ENCODE measurements around the gene CDK15. TPM values are rescaled to one million over a fixed set of nuclear protein-coding genes. Genes with fewer than 3 reads are reported as not detected.

Gene CDK15
- total and polyA plus RNA-seq, 9 of the 15 experiments (the other 6 are each of a cell fraction or from before 2014, with no cell fraction given), result not detected

GRCh38 chr2:201901786-201902185, 95.4 kb downstream of the CDK15 start (continued):
- TF ChIP-seq E2F6 (IDR thresholded peaks at IDR 0.05; ENCODE audit: borderline replicate concordance in 1 of 2, extremely low read depth in 1 of 2, insufficient read depth in 1 of 2, insufficient read length in 1 of 2, low read depth in 1 of 2, low read length in 1 of 2, poor library complexity in 1 of 2, severe bottlenecking in 1 of 2) (peak in 1 of 2 experiments; percentile 25), SMARCA4 (IDR thresholded peaks at IDR 0.05) (peak; percentile 94), FOXP1 (CRISPR knock-in tag; IDR thresholded peaks at IDR 0.05) (no peak), FOXK2 (conservative IDR thresholded peaks at IDR 0.05 in 1 of 2, IDR thresholded peaks at IDR 0.05 in 1 of 2; ENCODE audit: low read depth in 2 of 2) (peak; percentile 74 to 85; a peak in 3 of 4 replicates), NBN (IDR thresholded peaks at IDR 0.05; ENCODE audit: low read depth) (peak; percentile 80; the same call in 1 of the 2 replicates), ATF7 (IDR thresholded peaks at IDR 0.05) (peak; percentile 39; the same call in 1 of the 2 replicates), BHLHE40 (IDR thresholded peaks at IDR 0.05; ENCODE audit: low read length) (peak; percentile 96), ZNF121 (CRISPR knock-in tag; conservative IDR thresholded peaks at IDR 0.05) (no peak), L3MBTL2 (IDR thresholded peaks at IDR 0.05) (peak; percentile 64), TRIM24 (IDR thresholded peaks at IDR 0.05) (peak; percentile 94 to 95), ARID4B (CRISPR knock-in tag; IDR thresholded peaks at IDR 0.05) (no peak), HEY1 (CRISPR knock-in tag; IDR thresholded peaks at IDR 0.05; ENCODE audit: borderline replicate concordance) (no peak), NFIC (IDR thresholded peaks at IDR 0.05) (peak; percentile 84), HDAC1 (IDR thresholded peaks at IDR 0.05) (peak in 1 of 2 experiments; percentile 60; a peak in 1 of 4 replicates), POLR3A (IDR thresholded peaks at IDR 0.05; ENCODE audit: borderline replicate concordance, extremely low read depth, insufficient read depth, insufficient read length) (no peak), XRCC3 (IDR thresholded peaks at IDR 0.05) (no peak), RERE (CRISPR knock-in tag; IDR thresholded peaks at IDR 0.05; ENCODE audit: borderline replicate concordance) (no peak), JUND (IDR thresholded peaks at IDR 0.05; ENCODE audit: borderline replicate concordance, low read depth, low read length) (peak; percentile 61; the same call in 1 of the 2 replicates), JUND (tag; IDR thresholded peaks at IDR 0.05; ENCODE audit: borderline replicate concordance, low read depth, low read length) (no peak; the same call in 2 of the 3 replicates)

Data from K562 (cell line).